Measurements from ENCODE around the gene THSD4.
"Not testable (repeated sequence)": the region's sequence is repeated elsewhere in the genome, so short reads cannot be mapped to it uniquely, and the experiment has no call there.

DNA sequence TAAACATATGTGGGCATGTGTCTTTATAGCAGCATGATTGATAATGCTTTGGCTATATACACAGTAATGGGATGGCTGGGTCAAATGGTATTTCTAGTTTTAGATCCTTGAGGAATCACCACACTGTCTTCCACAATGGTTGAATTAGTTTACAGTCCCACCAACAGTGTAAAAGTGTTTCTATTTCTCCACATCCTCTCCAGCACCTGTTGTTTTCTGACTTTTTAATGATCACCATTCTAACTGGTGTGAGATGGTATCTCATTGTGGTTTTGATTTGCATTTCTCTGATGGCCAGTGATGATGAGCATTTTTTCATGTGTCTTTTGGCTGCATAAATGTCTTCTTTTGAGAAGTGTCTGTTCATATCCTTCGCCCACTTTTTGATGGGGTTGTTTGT is 252.5 kb downstream of the THSD4 start:
- TF ChIP-seq, protein P1, sequence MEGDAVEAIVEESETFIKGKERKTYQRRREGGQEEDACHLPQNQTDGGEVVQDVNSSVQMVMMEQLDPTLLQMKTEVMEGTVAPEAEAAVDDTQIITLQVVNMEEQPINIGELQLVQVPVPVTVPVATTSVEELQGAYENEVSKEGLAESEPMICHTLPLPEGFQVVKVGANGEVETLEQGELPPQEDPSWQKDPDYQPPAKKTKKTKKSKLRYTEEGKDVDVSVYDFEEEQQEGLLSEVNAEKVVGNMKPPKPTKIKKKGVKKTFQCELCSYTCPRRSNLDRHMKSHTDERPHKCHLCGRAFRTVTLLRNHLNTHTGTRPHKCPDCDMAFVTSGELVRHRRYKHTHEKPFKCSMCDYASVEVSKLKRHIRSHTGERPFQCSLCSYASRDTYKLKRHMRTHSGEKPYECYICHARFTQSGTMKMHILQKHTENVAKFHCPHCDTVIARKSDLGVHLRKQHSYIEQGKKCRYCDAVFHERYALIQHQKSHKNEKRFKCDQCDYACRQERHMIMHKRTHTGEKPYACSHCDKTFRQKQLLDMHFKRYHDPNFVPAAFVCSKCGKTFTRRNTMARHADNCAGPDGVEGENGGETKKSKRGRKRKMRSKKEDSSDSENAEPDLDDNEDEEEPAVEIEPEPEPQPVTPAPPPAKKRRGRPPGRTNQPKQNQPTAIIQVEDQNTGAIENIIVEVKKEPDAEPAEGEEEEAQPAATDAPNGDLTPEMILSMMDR (IDR thresholded peaks at IDR 0.05) = not testable (repeated sequence)
- not testable (repeated sequence) for TF ChIP-seq POLR2A (IDR thresholded peaks at IDR 0.05)
